HepG2 (cell line): Measurements from ENCODE around the gene ARL10. TPM values are rescaled to one million over a fixed set of nuclear protein-coding genes. Genes with fewer than 3 reads are reported as not detected.

Source experiments
- AKAP8 ChIP-seq: sonication (generic); formaldehyde crosslinking; IDR thresholded peaks from 2 replicates; pipeline ENCODE4 v1.5.1; 2020; ENCODE audit warnings: mild to moderate bottlenecking, missing genetic modification reagents
- KDM4B ChIP-seq: sonication (generic); formaldehyde crosslinking; IDR thresholded peaks from 2 replicates; pipeline ENCODE4 v1.4.0; 2020; ENCODE audit warnings: missing genetic modification reagents
- MEIS1 ChIP-seq: sonication (generic); formaldehyde crosslinking; IDR thresholded peaks from 2 replicates; pipeline ENCODE4 v1.9.0; 2021; ENCODE audit warnings: mild to moderate bottlenecking, missing genetic modification reagents, moderate library complexity, borderline replicate concordance
- MXI1 ChIP-seq: IDR thresholded peaks from 3 replicates; pipeline ENCODE4 v1.6.1; 2012; ENCODE audit warnings: low read depth, low read length, inconsistent platforms, borderline replicate concordance
- PHF8 ChIP-seq: sonication (generic); formaldehyde crosslinking; IDR thresholded peaks from 2 replicates; pipeline ENCODE4 v1.5.0; 2020; ENCODE audit warnings: missing genetic modification reagents
- PRDM15 ChIP-seq: sonication (generic); formaldehyde crosslinking; IDR thresholded peaks from 2 replicates; pipeline ENCODE4 v1.4.0; 2020; ENCODE audit warnings: missing genetic modification reagents
- RXRA ChIP-seq: sonication (generic); formaldehyde crosslinking; IDR thresholded peaks from 2 replicates; pipeline ENCODE4 v1.5.1; 2020; ENCODE audit warnings: missing genetic modification reagents
- ZBTB38 ChIP-seq: sonication (generic); formaldehyde crosslinking; IDR thresholded peaks from 2 replicates; pipeline ENCODE4 v1.5.1; 2020; ENCODE audit warnings: mild to moderate bottlenecking, missing genetic modification reagents
- ZBTB4 ChIP-seq: sonication (generic); formaldehyde crosslinking; IDR thresholded peaks from 2 replicates; pipeline ENCODE4 v1.4.0; 2020; ENCODE audit warnings: missing genetic modification reagents, mild to moderate bottlenecking, borderline replicate concordance
- ZBTB7A ChIP-seq: sonication (generic); formaldehyde crosslinking; IDR thresholded peaks from 2 replicates; pipeline ENCODE4 v1.8.0; 2022; ENCODE audit warnings: mild to moderate bottlenecking, missing genetic modification reagents
- ZMYM3 ChIP-seq: sonication (generic); formaldehyde crosslinking; IDR thresholded peaks from 2 replicates; pipeline ENCODE4 v1.5.1; 2020; ENCODE audit warnings: mild to moderate bottlenecking, missing genetic modification reagents
- ZNF180 ChIP-seq: sonication (generic); formaldehyde crosslinking; IDR thresholded peaks from 2 replicates; pipeline ENCODE4 v1.4.0; 2020; ENCODE audit warnings: low read depth, missing genetic modification reagents, borderline replicate concordance
- ZNF563 ChIP-seq: sonication (generic); formaldehyde crosslinking; IDR thresholded peaks from 2 replicates; pipeline ENCODE4 v1.8.0; 2022; ENCODE audit warnings: mild to moderate bottlenecking, moderate library complexity, missing genetic modification reagents
- ZNF574 ChIP-seq: sonication (generic); formaldehyde crosslinking; IDR thresholded peaks from 2 replicates; pipeline ENCODE4 v1.4.0; 2020; ENCODE audit warnings: missing genetic modification reagents
- ZNF615 ChIP-seq: sonication (generic); formaldehyde crosslinking; IDR thresholded peaks from 2 replicates; pipeline ENCODE4 v1.5.0; 2020; ENCODE audit warnings: mild to moderate bottlenecking, missing genetic modification reagents, borderline replicate concordance
- polyA plus RNA-seq, 8 experiments: library from polyadenylated mRNA; depleted of rRNA in 3 of 8; stranded (reverse) in 7 of 8; unstranded in 1 of 8; fragments of >200 nt; fragmentation: Illumina TruSeq in 4 of 8; extraction: Trizol in 4 of 8; gene quantifications; 2 replicates each; pipeline versions ENCODE4 v1.2.1 to v1.2.3, GENCODE V29; 2011 to 2016; ENCODE audit warnings: low read depth in 4 of 8, missing spikeins in 1 of 8, mixed read lengths in 1 of 8; ENCODE audit not compliant: insufficient read depth in 1 of 8
- total RNA-seq, 5 experiments: library from RNA; depleted of rRNA; stranded (reverse); fragments of >200 nt; fragmentation: Illumina TruSeq; extraction: Trizol; gene quantifications; 2 replicates each; pipeline ENCODE4 v1.2.3, GENCODE V29; 2016; ENCODE audit warnings: low read depth in 1 of 5
- TF ChIP-seq, protein P1 (sequence below): sonication (generic); formaldehyde crosslinking; IDR thresholded peaks from 2 replicates; pipeline ENCODE4 v1.9.0; 2022; ENCODE audit warnings: missing genetic modification reagents, mild to moderate bottlenecking, borderline replicate concordance

Gene ARL10
- total and polyA plus RNA-seq, 2 of the 13 experiments (the other 11 are each of a cell fraction or from before 2014, with no cell fraction given), result 0.18 to 0.50 TPM

- TF ChIP-seq PRDM15 (CRISPR knock-in tag) (peak; percentile 92; the same call in 1 of the 2 replicates), AKAP8 (CRISPR knock-in tag) (peak; percentile 36; the same call in 1 of the 2 replicates), MEIS1 (CRISPR knock-in tag) (0 out of 2 replicates have a peak, but pooled peaks have one; percentile 84), ZNF563 (CRISPR knock-in tag) (no peak; the same call in 1 of the 2 replicates), KDM4B (CRISPR knock-in tag) (peak; percentile 64; the same call in 1 of the 2 replicates), ZBTB4 (CRISPR knock-in tag) (0 out of 2 replicates have a peak, but pooled peaks have one; percentile 21), MXI1 (peak; percentile 99), RXRA (peak; percentile 65), PHF8 (CRISPR knock-in tag) (peak; percentile 85), ZNF180 (no peak), ZMYM3 (CRISPR knock-in tag) (peak; percentile 49; the same call in 1 of the 2 replicates), ZBTB38 (CRISPR knock-in tag) (no peak), ZNF574 (CRISPR knock-in tag) (peak; percentile 88), ZNF615 (no peak), ZBTB7A (peak; percentile 75)
- TF ChIP-seq, protein P1, sequence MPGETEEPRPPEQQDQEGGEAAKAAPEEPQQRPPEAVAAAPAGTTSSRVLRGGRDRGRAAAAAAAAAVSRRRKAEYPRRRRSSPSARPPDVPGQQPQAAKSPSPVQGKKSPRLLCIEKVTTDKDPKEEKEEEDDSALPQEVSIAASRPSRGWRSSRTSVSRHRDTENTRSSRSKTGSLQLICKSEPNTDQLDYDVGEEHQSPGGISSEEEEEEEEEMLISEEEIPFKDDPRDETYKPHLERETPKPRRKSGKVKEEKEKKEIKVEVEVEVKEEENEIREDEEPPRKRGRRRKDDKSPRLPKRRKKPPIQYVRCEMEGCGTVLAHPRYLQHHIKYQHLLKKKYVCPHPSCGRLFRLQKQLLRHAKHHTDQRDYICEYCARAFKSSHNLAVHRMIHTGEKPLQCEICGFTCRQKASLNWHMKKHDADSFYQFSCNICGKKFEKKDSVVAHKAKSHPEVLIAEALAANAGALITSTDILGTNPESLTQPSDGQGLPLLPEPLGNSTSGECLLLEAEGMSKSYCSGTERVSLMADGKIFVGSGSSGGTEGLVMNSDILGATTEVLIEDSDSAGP (CRISPR knock-in tag), result peak; percentile 86
Observed at GRCh38 chr5:176388444-176389134, 23.3 kb downstream of the ARL10 start, which contains the start of the genes HIGD2A and NOP16 (continued).
